GM06990 (cell line): Measurements from ENCODE around the gene HMOX1.
A peak's percentile ranks its signal among the peaks of the same experiment; 100 is the strongest.

Source experiments
- DNase-seq: peaks from one replicate; pipeline ENCODE4 v3.0.0-alpha.2; 2011; ENCODE audit not compliant: insufficient read length; ENCODE audit errors: extremely low read depth
- H3K27me3 ChIP-seq: replicated peaks from 2 replicates; pipeline ENCODE4 v1.6.0; 2011; ENCODE audit warnings: low read length; ENCODE audit not compliant: control insufficient read depth, insufficient read depth
- H3K36me3 ChIP-seq: 2 replicates; pipeline ENCODE4 v1.5.1; 2011; ENCODE audit warnings: low read length; ENCODE audit not compliant: control insufficient read depth, insufficient read depth
- H3K4me3 ChIP-seq: replicated peaks from 2 replicates; pipeline ENCODE4 v1.5.1; 2011; ENCODE audit warnings: low read depth, mild to moderate bottlenecking, control low read depth, low read length
- CTCF ChIP-seq: IDR thresholded peaks from 2 replicates; pipeline ENCODE4 v1.5.1; 2011; ENCODE audit warnings: low read length, control low read depth, mild to moderate bottlenecking, inconsistent platforms; ENCODE audit not compliant: insufficient read depth, poor library complexity, severe bottlenecking

The HMOX1 gene

DNA sequence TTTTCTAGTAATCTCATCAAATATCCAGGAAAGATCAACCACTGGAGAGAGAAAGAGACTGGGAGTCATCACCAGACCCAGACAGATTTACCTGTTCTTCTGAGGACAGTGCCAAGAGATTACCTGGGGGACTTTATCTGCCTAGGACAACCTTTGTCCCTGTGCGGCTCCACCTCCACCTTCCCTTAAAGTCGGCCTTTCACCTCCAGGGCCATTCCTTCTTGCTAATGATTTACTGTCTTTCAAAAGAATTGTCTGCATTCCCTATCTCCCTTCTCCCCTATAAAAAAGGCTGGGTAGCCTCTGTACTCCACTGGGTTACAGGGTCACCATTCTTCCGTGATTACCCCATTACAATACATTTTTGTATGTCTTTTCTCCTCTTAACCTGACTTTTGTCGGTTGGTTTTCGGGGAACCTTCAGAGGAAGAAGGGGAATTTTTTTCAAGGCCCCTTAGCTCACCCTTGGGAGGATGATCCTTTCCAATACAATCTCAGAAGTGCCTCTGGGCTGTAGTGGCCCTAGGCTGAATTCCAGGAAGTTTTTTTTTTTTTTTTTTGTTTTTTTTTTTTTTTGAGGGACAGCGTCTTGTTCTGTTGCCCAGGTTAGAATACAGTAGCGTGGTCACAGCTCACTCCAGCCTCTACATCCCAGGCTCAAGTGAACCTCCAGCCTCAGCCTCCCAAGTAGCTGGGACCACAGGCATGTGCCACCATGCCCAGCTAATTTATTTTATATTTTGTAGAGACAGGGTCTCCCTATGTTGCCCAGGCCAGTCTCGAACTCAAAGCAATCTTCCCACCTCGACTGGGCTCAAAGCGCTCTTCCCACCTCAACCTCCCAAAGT lies 1.5 kb upstream of the HMOX1 start:
- Histone ChIP-seq H3K27me3 (no peaks in the 10 kb centered on the region), H3K36me3 (peaks cover 2% of the 10 kb centered on the region; the same call in 1 of the 2 replicates), H3K4me3 (no peak overlapping the region)
- DNase-seq, result no peak
- no peak for TF ChIP-seq CTCF

GRCh38 chr22:35380013-35380412 lies 883 bp upstream of the HMOX1 start:
- TF ChIP-seq CTCF, result no peak
- Histone ChIP-seq H3K4me3 (no peak overlapping the region), H3K27me3 (no peaks in the 10 kb centered on the region), H3K36me3 (peaks cover 2% of the 10 kb centered on the region; the same call in 1 of the 2 replicates)
- DNase-seq, result no peak

GRCh38 chr22:35381424-35382009 lies 621 bp downstream of the HMOX1 start:
- TF ChIP-seq CTCF, result no peak
- Histone ChIP-seq H3K36me3 (peaks cover 3% of the 10 kb centered on the region), H3K27me3 (no peaks in the 10 kb centered on the region), H3K4me3 (peak overlapping the region; percentile 71)
- no peak for DNase-seq

- Histone ChIP-seq H3K36me3 (peaks cover 4% of the 10 kb centered on the region), H3K4me3 (no peak overlapping the region), H3K27me3 (no peaks in the 10 kb centered on the region)
- no peak for DNase-seq
- no peak for TF ChIP-seq CTCF
These were observed 2.8 kb downstream of the HMOX1 start for GRCh38 chr22:35383679-35384071.

DNA sequence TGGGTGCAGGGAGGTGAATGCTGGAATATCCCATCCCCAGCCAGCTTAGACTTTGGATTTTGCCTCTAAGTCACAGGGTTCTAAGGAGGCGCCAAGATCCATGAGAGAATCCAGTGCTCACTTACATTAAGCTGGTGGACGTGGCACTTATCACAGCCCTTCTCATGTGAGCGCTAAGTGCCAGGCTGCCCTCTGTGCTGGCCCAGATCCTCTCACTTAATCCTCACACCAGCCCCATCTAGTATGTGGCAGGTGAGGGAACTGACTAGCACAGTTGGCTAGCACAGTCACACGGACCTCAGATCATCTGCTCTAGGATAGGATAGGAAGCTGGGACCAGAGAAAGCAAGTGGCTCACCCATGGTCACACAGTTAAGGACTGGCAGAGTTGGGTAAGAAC lies 3.6 kb downstream of the HMOX1 start:
- no peaks in the 10 kb centered on the region for H3K27me3 ChIP-seq
- no peak for TF ChIP-seq CTCF

More for the DNA sequence above, 3.6 kb downstream of the HMOX1 start:
- Histone ChIP-seq H3K36me3 (peaks cover 4% of the 10 kb centered on the region), H3K4me3 (no peak overlapping the region)
- no peak for DNase-seq
